HG02623 (cell line): ENCODE data around the gene SFTPD.
"Not testable (repeated sequence)": the region's sequence is repeated elsewhere in the genome, so short reads cannot be mapped to it uniquely, and the experiment has no call there.

ENCODE experiments used
- ATAC-seq: cut with Tn5 transposase; IDR thresholded peaks from one replicate; pipeline ENCODE4 v1.9.1; 2021; ENCODE audit warnings: moderate library complexity; ENCODE audit not compliant: unreplicated experiment

Gene SFTPD

GRCh38 chr10:79948976-79949722 lies at the start of gene SFTPD:
Gene SFTPD (minus strand): TSS chr10:79949105. CDS start chr10:79946659, 2,446 bp downstream.
- ATAC-seq, result no peak

GRCh38 chr10:79995979-79996634 lies 47.2 kb upstream of the SFTPD start:
- no peak for ATAC-seq

- ATAC-seq, result no peak
Measured at GRCh38 chr10:79994556-79994955, 45.7 kb upstream of the SFTPD start.

GRCh38 chr10:79988199-79988598 lies 39.3 kb upstream of the SFTPD start:
- ATAC-seq, result not testable (repeated sequence)

GRCh38 chr10:79986661-79987060 lies 37.8 kb upstream of the SFTPD start:
- not testable (repeated sequence) for ATAC-seq

- no peak for ATAC-seq
Measured at GRCh38 chr10:79985481-79986072, 36.7 kb upstream of the SFTPD start.

GRCh38 chr10:79984851-79985250 lies 35.9 kb upstream of the SFTPD start:
- ATAC-seq, result no peak

GRCh38 chr10:79983286-79983909 lies 34.5 kb upstream of the SFTPD start:
- no peak for ATAC-seq

- no peak for ATAC-seq
Measured at GRCh38 chr10:79982861-79983260, 34.0 kb upstream of the SFTPD start.

GRCh38 chr10:79982362-79982800 lies 33.5 kb upstream of the SFTPD start:
- no peak for ATAC-seq

GRCh38 chr10:79981450-79982361 lies 32.8 kb upstream of the SFTPD start:
- ATAC-seq, result no peak

GRCh38 chr10:79980711-79981110 lies 31.8 kb upstream of the SFTPD start:
- no peak for ATAC-seq

GRCh38 chr10:79979976-79980687 lies 31.2 kb upstream of the SFTPD start:
- no peak for ATAC-seq

GRCh38 chr10:79979310-79979975 lies 30.5 kb upstream of the SFTPD start:
- no peak for ATAC-seq

- ATAC-seq, result no peak
Measured at GRCh38 chr10:79976999-79977398, 28.1 kb upstream of the SFTPD start.

- ATAC-seq, result no peak
Measured at GRCh38 chr10:79970062-79970461, 21.2 kb upstream of the SFTPD start.

- no peak for ATAC-seq
Measured at GRCh38 chr10:79947787-79948424, 999 bp downstream of the SFTPD start.

GRCh38 chr10:79947083-79947415 lies 1.9 kb downstream of the SFTPD start:
- no peak for ATAC-seq
